Stimulated activated CD8-positive, alpha-beta memory T cell treated with anti-CD3 and anti-CD28 coated beads, Interleukin-2, amount 100 ng/mL, for 1 hour (primary cell): Measurements from ENCODE around the gene TCF12.
"Not testable (repeated sequence)": the region's sequence is repeated elsewhere in the genome, so short reads cannot be mapped to it uniquely, and the experiment has no call there.

Experiments used
- DNase-seq, 2 donors: peaks; one replicate each; pipeline ENCODE4 v3.0.0-alpha.2; 2020; ENCODE audit warnings: low read depth in 2 of 2

TCF12 gene

GRCh38 chr15:56916825-56917477, 1.5 kb upstream of the TCF12 start:
- DNase-seq: no peak

GRCh38 chr15:56917652-56918045, 795 bp upstream of the TCF12 start:
- no peak for DNase-seq

GRCh38 chr15:56919031-56919608, 676 bp downstream of the TCF12 start:
- peak; percentile 30 to 32 for DNase-seq

DNA sequence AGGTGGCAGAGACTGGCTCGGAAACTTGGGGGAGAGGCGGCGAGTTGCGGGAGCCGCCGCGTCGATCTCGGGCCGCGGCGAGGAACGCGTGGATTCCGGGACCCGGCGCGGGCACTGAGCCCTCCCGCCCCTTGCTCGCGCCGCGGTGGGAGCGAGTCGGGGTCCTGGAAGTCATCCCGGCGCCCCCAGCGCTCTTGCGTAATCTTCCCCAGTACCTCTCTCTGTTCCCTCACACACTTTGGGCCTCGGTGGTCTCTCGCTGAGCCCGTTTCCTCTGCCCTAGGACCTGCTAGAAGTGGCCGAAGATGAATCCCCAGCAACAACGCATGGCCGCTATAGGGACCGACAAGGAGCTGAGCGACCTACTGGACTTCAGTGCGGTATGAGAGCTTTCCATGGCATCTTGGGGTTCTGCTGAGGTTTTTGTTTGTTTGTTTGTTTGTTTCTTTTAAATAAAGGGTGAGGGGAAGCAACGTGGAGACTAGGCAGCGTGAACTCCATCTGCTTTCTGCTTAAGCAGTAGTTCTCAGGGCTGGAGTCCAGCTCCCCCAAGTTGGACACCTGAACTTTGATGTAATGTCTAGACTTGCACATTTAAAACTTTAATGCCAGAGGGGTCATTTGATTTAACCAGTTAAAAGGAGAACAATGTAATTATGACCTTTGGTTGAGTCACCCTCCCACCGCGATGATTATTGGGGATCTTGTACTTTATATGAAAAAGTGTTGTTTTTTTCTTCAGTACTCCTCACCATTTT, 1.3 kb downstream of the TCF12 start:
- no peak for DNase-seq

GRCh38 chr15:56920367-56920627, 1.9 kb downstream of the TCF12 start:
- no peak for DNase-seq

DNA sequence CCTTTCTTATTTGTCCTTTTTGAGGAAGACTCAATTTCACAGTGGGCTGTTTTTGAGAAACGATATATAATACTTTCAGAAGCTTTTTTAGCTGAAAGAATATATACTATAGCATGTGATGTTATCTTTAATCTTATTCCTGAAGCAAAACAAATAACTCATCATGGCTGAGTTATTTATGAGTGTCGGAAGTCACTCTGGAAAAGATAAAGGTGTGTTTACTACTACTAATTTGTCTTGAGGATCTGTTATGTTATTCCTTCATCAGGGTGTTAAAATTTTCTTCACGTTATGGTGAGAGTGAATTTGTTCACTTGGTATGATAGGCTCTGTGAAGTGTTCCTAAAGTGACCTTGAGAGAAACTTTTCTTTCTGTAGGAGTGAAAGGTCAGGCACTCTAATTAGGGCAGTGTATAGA, 4.7 kb downstream of the TCF12 start:
- DNase-seq: no peak

GRCh38 chr15:56927816-56928215, 9.4 kb downstream of the TCF12 start:
- DNase-seq: no peak

- no peak for DNase-seq
Measured at GRCh38 chr15:56929399-56929798, 11.0 kb downstream of the TCF12 start.

- DNase-seq: no peak
Measured at GRCh38 chr15:56929933-56930332, 11.5 kb downstream of the TCF12 start.

DNA sequence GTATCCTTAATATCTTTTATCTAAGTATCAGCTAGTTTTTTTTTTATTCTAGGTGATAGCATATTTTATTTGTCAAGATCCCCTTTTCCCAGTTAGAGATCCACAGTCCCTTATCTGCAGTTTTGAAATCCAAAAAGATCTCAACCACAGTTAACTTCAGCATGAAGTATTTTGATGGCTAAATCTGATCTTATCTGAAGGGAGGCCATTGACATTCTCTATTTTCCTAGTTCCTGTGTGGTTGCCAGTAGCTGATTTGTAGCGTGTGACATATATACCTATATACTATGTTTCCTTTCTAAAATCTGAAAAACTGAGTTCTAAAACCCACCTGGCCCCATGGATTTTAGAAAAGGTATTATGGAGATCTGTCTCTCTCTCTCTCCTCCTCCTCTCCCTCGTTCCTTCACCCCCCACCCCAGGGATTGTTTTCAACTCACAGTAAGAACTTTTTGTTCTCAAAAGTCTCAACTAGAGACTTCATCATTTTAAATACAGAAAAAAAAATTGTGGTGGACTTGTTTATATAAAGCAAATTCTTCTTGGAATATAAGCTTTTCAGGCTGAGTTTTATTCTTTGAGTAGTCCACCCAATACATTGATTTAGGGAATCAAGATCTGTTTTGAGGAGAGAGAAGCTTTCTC, 12.3 kb downstream of the TCF12 start:
- no peak for DNase-seq

GRCh38 chr15:56931639-56932508, 13.4 kb downstream of the TCF12 start:
- no peak for DNase-seq

GRCh38 chr15:56932509-56932868, 14.0 kb downstream of the TCF12 start:
- not testable (repeated sequence) for DNase-seq

GRCh38 chr15:56933410-56933809, 15.0 kb downstream of the TCF12 start:
- no peak for DNase-seq

- DNase-seq: no peak
Measured at GRCh38 chr15:56933811-56934210, 15.4 kb downstream of the TCF12 start.

DNA sequence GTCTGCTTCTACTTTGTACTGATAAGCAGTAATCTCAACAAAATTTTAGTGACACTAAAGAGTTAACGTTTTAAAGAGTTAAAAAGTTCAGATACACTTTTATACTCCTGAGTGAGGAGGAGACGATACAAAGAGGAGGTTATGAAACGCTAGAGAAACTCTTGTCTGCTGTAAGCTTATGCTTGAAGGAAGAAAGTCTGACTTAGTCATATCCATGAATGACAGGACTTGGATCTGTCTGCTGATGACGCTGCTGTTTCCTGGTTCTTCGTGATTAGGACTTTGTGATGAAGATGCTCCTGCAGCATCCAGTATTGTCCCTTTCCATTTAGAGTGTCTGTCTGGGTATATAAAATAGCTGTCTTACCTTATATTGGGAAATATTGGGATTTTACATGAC, 15.8 kb downstream of the TCF12 start:
- no peak for DNase-seq

DNA sequence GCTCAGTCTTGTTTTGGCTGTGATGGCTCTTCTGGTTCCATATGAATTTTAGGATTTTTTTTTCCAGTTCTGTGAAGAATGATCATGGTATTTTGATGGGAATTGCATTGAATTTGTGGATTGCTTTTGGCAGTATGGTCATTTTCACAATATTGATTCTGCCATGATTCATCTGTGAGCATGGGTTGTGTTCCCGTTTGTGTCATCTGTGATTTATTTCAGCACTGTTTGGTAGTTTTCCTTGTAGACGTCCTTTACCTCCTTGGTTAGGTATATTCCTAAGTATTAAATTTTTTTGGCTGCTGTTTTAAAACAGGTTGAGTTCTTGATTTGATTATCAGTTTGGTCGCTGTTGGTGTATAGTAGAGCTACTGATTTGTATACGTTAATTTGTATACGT, 18.5 kb downstream of the TCF12 start:
- no peak for DNase-seq

GRCh38 chr15:56939257-56939656, 20.8 kb downstream of the TCF12 start:
- DNase-seq: no peak

GRCh38 chr15:56940388-56940787, 21.9 kb downstream of the TCF12 start:
- no peak for DNase-seq

DNA sequence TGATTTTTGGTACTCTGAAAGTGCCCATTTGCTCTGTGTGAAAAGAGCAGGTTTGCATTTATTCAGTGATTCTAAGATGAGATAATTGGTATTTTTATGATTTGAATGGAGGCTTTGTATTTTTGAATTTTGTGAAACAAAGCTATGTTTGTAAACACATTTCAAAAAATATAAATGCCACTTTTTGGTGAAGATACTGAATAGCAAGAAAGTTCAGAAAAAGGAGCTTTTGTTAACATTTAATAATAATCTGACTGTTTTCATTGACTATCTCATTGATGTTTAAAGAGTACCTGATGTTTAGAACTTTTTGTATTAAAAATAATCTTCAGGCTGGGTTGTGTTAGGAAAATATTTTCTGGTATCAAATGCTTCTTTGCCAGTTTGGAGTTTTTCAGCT, 23.7 kb downstream of the TCF12 start:
- no peak for DNase-seq

GRCh38 chr15:56943403-56943802, 25.0 kb downstream of the TCF12 start:
- DNase-seq: no peak

DNA sequence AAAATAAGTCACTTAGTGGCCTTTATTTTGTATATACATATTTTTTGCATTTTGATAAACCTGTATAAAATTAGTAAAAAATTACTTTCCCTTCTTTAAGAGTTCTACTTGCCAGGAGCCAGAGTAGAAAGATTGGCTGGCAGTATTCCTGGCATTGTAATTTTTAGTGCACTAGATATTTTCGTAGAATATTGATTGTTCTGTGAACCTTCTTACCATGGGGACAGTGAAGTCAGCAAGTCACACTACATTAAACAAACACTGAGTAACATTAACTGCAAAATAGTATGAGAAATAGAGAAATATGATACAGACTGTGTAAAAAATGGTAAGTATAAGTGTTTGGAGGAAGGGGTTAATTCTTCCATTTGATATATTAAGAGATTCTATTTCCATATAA, 26.0 kb downstream of the TCF12 start:
- no peak for DNase-seq

GRCh38 chr15:56946150-56946549, 27.7 kb downstream of the TCF12 start:
- DNase-seq: no peak
